MM.1S (cell line): ENCODE measurements around the gene HINFP.

Source experiments
- CTCF ChIP-seq: fragments of 300-600 bp; sonication (generic); IDR thresholded peaks from 2 replicates; pipeline ENCODE4 v1.5.1; 2016; ENCODE audit warnings: antibody characterized with exemption, low read length, mixed read lengths
- EZH2 ChIP-seq: fragments of 300-600 bp; sonication (generic); optimal IDR thresholded peaks from 2 replicates; pipeline ENCODE3; 2017; ENCODE audit warnings: low read depth, mild to moderate bottlenecking, antibody characterized with exemption, low read length, mixed read lengths

GRCh38 chr11:119110439-119110838 lies 10.9 kb upstream of the HINFP start:
- TF ChIP-seq CTCF: no peak
- no peak for TF ChIP-seq EZH2
